HCT116 (cell line): ENCODE measurements around the gene PDK4.

Source experiments
- CBX3 ChIP-seq: IDR thresholded peaks from 2 replicates; pipeline ENCODE4 v1.6.1; 2012; ENCODE audit warnings: low read depth
- CEBPB ChIP-seq: IDR thresholded peaks from 2 replicates; pipeline ENCODE4 v1.6.1; 2012; ENCODE audit warnings: low read depth
- ELF1 ChIP-seq: IDR thresholded peaks from 2 replicates; pipeline ENCODE4 v1.6.1; 2012; ENCODE audit warnings: low read depth, borderline replicate concordance
- EZH2 ChIP-seq: fragments of 200-600 bp; sonication (generic); IDR thresholded peaks from 2 replicates; pipeline ENCODE4 v1.6.1; 2017; ENCODE audit warnings: antibody characterized with exemption, mixed run types
- POLR2A ChIP-seq: IDR thresholded peaks from 2 replicates; pipeline ENCODE4 v1.7.0; 2011; ENCODE audit warnings: borderline replicate concordance; ENCODE audit not compliant: insufficient read depth, insufficient read length; ENCODE audit errors: extremely low read depth
- TCF7L2 ChIP-seq: IDR thresholded peaks from 2 replicates; pipeline ENCODE4 v1.7.0; 2011; ENCODE audit warnings: borderline replicate concordance, inconsistent platforms; ENCODE audit not compliant: insufficient read depth, insufficient read length; ENCODE audit errors: extremely low read depth
- TF ChIP-seq, protein P1 (sequence below), 3 experiments: fragments of 200-600 bp in 1 of 3; sonication (generic) in 1 of 3; IDR thresholded peaks in 2 of 3; conservative IDR thresholded peaks in 1 of 3; 2 replicates each; pipeline ENCODE4 v1.5.1; 2012 to 2017; ENCODE audit warnings: low read depth in 2 of 3, low read length in 2 of 3, antibody characterized with exemption in 1 of 3, borderline replicate concordance in 1 of 3, control low read depth in 1 of 3, mild to moderate bottlenecking in 1 of 3, mixed read lengths in 1 of 3, mixed run types in 1 of 3, moderate library complexity in 1 of 3; ENCODE audit not compliant: insufficient read depth in 1 of 3
- TF ChIP-seq, protein P2 (sequence below): IDR thresholded peaks from 2 replicates; pipeline ENCODE4 v1.6.1; 2012
- TF ChIP-seq, protein P3 (sequence below): IDR thresholded peaks from 2 replicates; pipeline ENCODE4 v1.6.1; 2012; ENCODE audit warnings: low read depth

DNA sequence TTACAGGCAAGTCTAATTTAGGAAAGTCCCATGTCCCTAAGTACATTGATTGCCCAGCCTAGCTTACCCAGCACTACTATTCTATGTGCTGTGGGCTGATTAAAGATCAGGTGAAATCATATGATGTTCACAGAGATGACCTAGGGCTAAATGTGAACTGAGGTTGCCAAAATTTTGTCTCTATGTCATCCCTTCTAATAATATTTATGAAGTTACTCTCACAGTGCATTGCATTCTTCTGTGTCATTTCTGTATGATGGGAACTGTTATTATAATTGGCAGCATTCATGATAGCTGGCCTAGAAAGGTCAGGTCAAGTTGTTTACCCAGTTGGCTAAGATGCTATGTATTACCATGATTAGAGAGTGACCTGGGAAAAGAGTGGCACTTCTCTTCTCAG lies 2.8 kb upstream of the PDK4 start:
- TF ChIP-seq EZH2 = no peak
- TF ChIP-seq CBX3 = no peak
- TF ChIP-seq, protein P1, sequence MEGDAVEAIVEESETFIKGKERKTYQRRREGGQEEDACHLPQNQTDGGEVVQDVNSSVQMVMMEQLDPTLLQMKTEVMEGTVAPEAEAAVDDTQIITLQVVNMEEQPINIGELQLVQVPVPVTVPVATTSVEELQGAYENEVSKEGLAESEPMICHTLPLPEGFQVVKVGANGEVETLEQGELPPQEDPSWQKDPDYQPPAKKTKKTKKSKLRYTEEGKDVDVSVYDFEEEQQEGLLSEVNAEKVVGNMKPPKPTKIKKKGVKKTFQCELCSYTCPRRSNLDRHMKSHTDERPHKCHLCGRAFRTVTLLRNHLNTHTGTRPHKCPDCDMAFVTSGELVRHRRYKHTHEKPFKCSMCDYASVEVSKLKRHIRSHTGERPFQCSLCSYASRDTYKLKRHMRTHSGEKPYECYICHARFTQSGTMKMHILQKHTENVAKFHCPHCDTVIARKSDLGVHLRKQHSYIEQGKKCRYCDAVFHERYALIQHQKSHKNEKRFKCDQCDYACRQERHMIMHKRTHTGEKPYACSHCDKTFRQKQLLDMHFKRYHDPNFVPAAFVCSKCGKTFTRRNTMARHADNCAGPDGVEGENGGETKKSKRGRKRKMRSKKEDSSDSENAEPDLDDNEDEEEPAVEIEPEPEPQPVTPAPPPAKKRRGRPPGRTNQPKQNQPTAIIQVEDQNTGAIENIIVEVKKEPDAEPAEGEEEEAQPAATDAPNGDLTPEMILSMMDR (IDR thresholded peaks at IDR 0.05 in 2 of 3, conservative IDR thresholded peaks at IDR 0.05 in 1 of 3; ENCODE audit: borderline replicate concordance in 1 of 3, insufficient read depth in 1 of 3, low read depth in 2 of 3, low read length in 2 of 3) = no peak
- TF ChIP-seq, protein P2, sequence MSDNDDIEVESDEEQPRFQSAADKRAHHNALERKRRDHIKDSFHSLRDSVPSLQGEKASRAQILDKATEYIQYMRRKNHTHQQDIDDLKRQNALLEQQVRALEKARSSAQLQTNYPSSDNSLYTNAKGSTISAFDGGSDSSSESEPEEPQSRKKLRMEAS = no peak
- TF ChIP-seq ELF1 = no peak
- no peak for TF ChIP-seq CEBPB
- TF ChIP-seq TCF7L2 = no peak
- TF ChIP-seq POLR2A = no peak
- TF ChIP-seq, protein P3, sequence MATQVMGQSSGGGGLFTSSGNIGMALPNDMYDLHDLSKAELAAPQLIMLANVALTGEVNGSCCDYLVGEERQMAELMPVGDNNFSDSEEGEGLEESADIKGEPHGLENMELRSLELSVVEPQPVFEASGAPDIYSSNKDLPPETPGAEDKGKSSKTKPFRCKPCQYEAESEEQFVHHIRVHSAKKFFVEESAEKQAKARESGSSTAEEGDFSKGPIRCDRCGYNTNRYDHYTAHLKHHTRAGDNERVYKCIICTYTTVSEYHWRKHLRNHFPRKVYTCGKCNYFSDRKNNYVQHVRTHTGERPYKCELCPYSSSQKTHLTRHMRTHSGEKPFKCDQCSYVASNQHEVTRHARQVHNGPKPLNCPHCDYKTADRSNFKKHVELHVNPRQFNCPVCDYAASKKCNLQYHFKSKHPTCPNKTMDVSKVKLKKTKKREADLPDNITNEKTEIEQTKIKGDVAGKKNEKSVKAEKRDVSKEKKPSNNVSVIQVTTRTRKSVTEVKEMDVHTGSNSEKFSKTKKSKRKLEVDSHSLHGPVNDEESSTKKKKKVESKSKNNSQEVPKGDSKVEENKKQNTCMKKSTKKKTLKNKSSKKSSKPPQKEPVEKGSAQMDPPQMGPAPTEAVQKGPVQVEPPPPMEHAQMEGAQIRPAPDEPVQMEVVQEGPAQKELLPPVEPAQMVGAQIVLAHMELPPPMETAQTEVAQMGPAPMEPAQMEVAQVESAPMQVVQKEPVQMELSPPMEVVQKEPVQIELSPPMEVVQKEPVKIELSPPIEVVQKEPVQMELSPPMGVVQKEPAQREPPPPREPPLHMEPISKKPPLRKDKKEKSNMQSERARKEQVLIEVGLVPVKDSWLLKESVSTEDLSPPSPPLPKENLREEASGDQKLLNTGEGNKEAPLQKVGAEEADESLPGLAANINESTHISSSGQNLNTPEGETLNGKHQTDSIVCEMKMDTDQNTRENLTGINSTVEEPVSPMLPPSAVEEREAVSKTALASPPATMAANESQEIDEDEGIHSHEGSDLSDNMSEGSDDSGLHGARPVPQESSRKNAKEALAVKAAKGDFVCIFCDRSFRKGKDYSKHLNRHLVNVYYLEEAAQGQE = no peak
